Islet of Langerhans (tissue), 1 donor: ENCODE measurements around the gene TROAP.

Source experiments
- FAIRE-seq: peaks from one replicate; lab custom pipeline; 2011; peaks lifted over from hg19 to GRCh38; lab: Jason Lieb, UNC

TROAP gene

GRCh38 chr12:49344486-49345050, 21.5 kb downstream of the TROAP start:
- no peak for FAIRE-seq

- FAIRE-seq: no peak
These were observed 22.2 kb downstream of the TROAP start for GRCh38 chr12:49345051-49345824.

GRCh38 chr12:49345825-49346658, 23.0 kb downstream of the TROAP start:
- FAIRE-seq: no peak

- no peak for FAIRE-seq
These were observed 23.7 kb downstream of the TROAP start, which contains the start of gene DNAJC22 for GRCh38 chr12:49346659-49347310. Gene DNAJC22 (plus strand): TSS chr12:49346888. CDS start chr12:49348873, 1,985 bp downstream.

GRCh38 chr12:49347311-49348193, 24.5 kb downstream of the TROAP start:
- FAIRE-seq: no peak

- no peak for FAIRE-seq
These were observed 25.7 kb downstream of the TROAP start for GRCh38 chr12:49348781-49349180.

- no peak for FAIRE-seq
These were observed 26.2 kb downstream of the TROAP start for GRCh38 chr12:49349266-49349665.

GRCh38 chr12:49352351-49352750, 29.3 kb downstream of the TROAP start:
- FAIRE-seq: no peak

GRCh38 chr12:49355913-49356312, 32.9 kb downstream of the TROAP start:
- FAIRE-seq: no peak

- no peak for FAIRE-seq
These were observed 34.1 kb downstream of the TROAP start for GRCh38 chr12:49357103-49357678.

- FAIRE-seq: peak; percentile 21
These were observed 35.6 kb downstream of the TROAP start for GRCh38 chr12:49358483-49359141.

GRCh38 chr12:49359671-49360070, 36.6 kb downstream of the TROAP start:
- no peak for FAIRE-seq

GRCh38 chr12:49362077-49362476, 39.0 kb downstream of the TROAP start:
- FAIRE-seq: no peak

- FAIRE-seq: no peak
These were observed 41.9 kb downstream of the TROAP start for GRCh38 chr12:49364989-49365388.

GRCh38 chr12:49365542-49365941, 42.5 kb downstream of the TROAP start:
- no peak for FAIRE-seq

GRCh38 chr12:49366096-49366651, 43.1 kb downstream of the TROAP start:
- FAIRE-seq: no peak

GRCh38 chr12:49366652-49367380, 43.8 kb downstream of the TROAP start:
- FAIRE-seq: no peak

- FAIRE-seq: no peak
These were observed 44.6 kb downstream of the TROAP start, which contains the start of gene SPATS2 for GRCh38 chr12:49367381-49368239. Gene SPATS2 (plus strand): TSS chr12:49367462. CDS start chr12:49461013, 93,551 bp downstream.
